Testis (tissue), 3 donors: ENCODE measurements around the gene OLR1. TPM values are rescaled to one million over a fixed set of nuclear protein-coding genes. Genes with fewer than 3 reads are reported as not detected.

Experiments used
- DNase-seq: peaks from one replicate; pipeline ENCODE4 v3.0.0-alpha.2; 2019
- H3K27ac ChIP-seq, 2 donors: fragments of 200-600 bp; sonication (generic); one replicate each; pipeline ENCODE4 v1.5.1; 2019
- H3K27me3 ChIP-seq: fragments of 200-600 bp; sonication (generic); one replicate; pipeline ENCODE4 v1.5.1; 2019
- H3K36me3 ChIP-seq: fragments of 200-600 bp; sonication (generic); one replicate; pipeline ENCODE4 v1.5.1; 2017; ENCODE audit warnings: low read depth; ENCODE audit errors: missing control alignments
- H3K4me1 ChIP-seq: fragments of 200-600 bp; sonication (generic); one replicate; pipeline ENCODE4 v1.5.1; 2019
- H3K4me3 ChIP-seq, 2 donors: fragments of 200-600 bp; sonication (generic); one replicate each; pipeline ENCODE4 v1.5.1; 2017 to 2019
- H3K9me3 ChIP-seq: fragments of 200-600 bp; sonication (generic); one replicate; pipeline ENCODE4 v1.5.1; 2017
- POLR2A ChIP-seq: fragments of 450-650 bp; IDR thresholded peaks from one replicate; pipeline ENCODE4 v1.6.1; 2017; ENCODE audit warnings: antibody characterized with exemption, mild to moderate bottlenecking, moderate library complexity
- WGBS, 2 donors: methylation state at CpG; one replicate each; pipeline ENCODE4 v1.1.5; 2018; 5-methylcytosine and 5-hydroxymethylcytosine counted together
- intact Hi-C: fragments of 100-400 bp; cut with DNase I; formaldehyde crosslinking; loops from one replicate; pipeline ENCODE4 v1.15.1; 2023; ENCODE audit warnings: low total_unique reads
- polyA plus RNA-seq: library from polyadenylated mRNA; stranded (reverse); fragments of 350-450 nt; fragmentation: Illumina TruSeq; extraction: RNeasy Lipid Tissue Mini Kit (QIAGEN cat#74804); gene quantifications from one replicate; pipeline ENCODE4 v1.2.3, GENCODE V29; 2014; ENCODE audit warnings: low read depth, low replicate concordance; ENCODE audit not compliant: insufficient read depth
- total RNA-seq, 2 donors: library from RNA; depleted of rRNA; stranded (reverse); fragments of >200 nt; gene quantifications; one replicate each; pipeline ENCODE4 v1.2.3, GENCODE V29; 2016
- TF ChIP-seq, protein P1 (sequence below), 3 experiments: fragments of 450-650 bp in 2 of 3; fragments of 200-600 bp in 1 of 3; sonication (generic) in 1 of 3; IDR thresholded peaks; one replicate each; pipeline ENCODE4 v1.5.1; 2016 to 2019; ENCODE audit warnings: antibody characterized with exemption in 3 of 3, mild to moderate bottlenecking in 2 of 3, moderate library complexity in 1 of 3

OLR1 gene
- total and polyA plus RNA-seq, 3 donors from 2014 or later: 0.87 to 5.9 (median 2.5) TPM

DNA sequence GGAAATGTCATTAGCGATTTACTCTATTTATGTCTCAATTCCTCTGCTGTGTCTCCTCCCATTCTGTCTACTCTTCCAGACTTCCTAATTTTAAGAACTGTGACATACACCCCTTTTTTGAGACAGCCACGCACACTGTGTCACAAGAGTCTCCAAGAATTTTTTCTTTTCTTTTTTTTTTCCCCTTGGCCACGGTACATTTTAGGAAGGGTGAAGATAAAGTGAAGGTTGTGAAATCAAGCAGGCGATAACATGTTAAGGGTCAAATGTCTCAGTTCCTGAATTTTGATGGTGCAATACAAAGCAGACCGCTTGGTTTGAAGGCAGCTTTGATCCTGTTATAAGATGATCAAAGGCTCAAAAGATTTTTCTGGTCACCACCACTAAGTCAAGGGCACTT is 4.3 kb downstream of the OLR1 start:
- TF ChIP-seq POLR2A: no peak
- TF ChIP-seq, protein P1, sequence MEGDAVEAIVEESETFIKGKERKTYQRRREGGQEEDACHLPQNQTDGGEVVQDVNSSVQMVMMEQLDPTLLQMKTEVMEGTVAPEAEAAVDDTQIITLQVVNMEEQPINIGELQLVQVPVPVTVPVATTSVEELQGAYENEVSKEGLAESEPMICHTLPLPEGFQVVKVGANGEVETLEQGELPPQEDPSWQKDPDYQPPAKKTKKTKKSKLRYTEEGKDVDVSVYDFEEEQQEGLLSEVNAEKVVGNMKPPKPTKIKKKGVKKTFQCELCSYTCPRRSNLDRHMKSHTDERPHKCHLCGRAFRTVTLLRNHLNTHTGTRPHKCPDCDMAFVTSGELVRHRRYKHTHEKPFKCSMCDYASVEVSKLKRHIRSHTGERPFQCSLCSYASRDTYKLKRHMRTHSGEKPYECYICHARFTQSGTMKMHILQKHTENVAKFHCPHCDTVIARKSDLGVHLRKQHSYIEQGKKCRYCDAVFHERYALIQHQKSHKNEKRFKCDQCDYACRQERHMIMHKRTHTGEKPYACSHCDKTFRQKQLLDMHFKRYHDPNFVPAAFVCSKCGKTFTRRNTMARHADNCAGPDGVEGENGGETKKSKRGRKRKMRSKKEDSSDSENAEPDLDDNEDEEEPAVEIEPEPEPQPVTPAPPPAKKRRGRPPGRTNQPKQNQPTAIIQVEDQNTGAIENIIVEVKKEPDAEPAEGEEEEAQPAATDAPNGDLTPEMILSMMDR (IDR thresholded peaks at IDR 0.05): no peak
- Histone ChIP-seq H3K9me3 (no peaks in the 10 kb centered on the region), H3K27me3 (no peaks in the 10 kb centered on the region), H3K4me1 (no peaks in the 10 kb centered on the region), H3K4me3 (no peak overlapping the region), H3K27ac (no peak overlapping the region), H3K36me3 (no peaks in the 10 kb centered on the region)
- WGBS, 2 donors: 62 to 63% methylated on average over 5 of the region's 5 CpGs
- intact Hi-C loops: no loop called here
- no peak for DNase-seq

DNA sequence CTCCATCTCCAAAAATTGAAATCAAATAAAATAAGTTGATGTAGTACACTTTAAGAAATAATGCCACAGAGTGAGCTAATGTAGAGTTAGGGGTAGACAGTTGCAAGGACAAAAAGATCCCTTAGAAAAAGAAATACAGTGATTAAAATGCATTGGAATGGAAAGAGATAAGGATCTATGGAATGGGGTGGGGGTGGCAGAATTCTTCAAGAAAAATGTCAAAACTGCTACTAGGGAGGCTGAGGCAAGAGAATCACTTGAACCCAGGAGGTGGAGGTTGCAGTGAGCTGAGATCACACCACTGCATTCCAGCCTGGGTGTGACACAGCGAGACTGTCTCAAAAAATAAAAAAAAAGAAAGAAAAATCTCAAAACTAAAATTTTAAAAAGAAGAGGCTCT is 6.5 kb downstream of the OLR1 start:
- intact Hi-C loops: no loop called here
- H3K27ac ChIP-seq: no peak overlapping the region
- H3K4me1 ChIP-seq: peaks cover 3% of the 10 kb centered on the region
- no peaks in the 10 kb centered on the region for H3K36me3 ChIP-seq
- 0 to 5% methylated on average over 1 of the region's 1 CpG for WGBS, 2 donors
- DNase-seq: no peak
- no peak for TF ChIP-seq POLR2A
- TF ChIP-seq, protein P1 (IDR thresholded peaks at IDR 0.05): no peak
- no peaks in the 10 kb centered on the region for H3K27me3 ChIP-seq
- H3K9me3 ChIP-seq: no peaks in the 10 kb centered on the region
- no peak overlapping the region for H3K4me3 ChIP-seq

DNA sequence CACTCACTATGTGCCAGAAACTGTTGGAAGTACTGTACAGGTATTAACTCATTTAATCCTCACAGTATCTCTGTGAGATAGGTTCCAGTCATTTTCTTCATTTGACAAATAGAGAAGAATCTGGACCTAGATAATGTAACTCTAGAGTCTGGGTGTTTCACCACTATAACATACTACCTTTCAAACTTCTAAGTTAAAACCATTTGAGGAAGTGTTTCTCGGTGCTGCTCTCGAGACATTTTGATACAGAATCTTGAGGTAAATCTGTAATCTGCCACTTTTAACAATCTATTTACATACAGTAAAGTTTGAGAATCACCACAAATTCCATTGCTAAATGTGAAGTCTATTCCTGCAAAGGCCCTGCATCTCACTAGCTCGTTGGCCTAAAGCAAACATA is 8.8 kb downstream of the OLR1 start:
- H3K9me3 ChIP-seq: no peaks in the 10 kb centered on the region
- no peak overlapping the region for H3K27ac ChIP-seq
- DNase-seq: no peak
- H3K4me1 ChIP-seq: peaks cover 4% of the 10 kb centered on the region
- no peak overlapping the region for H3K4me3 ChIP-seq
- no peaks in the 10 kb centered on the region for H3K36me3 ChIP-seq
- no peaks in the 10 kb centered on the region for H3K27me3 ChIP-seq
- no peak for TF ChIP-seq POLR2A
- TF ChIP-seq, protein P1 (IDR thresholded peaks at IDR 0.05): no peak
- intact Hi-C loops: no loop called here
- WGBS, 2 donors: 79 to 84% methylated on average over 3 of the region's 3 CpGs

DNA sequence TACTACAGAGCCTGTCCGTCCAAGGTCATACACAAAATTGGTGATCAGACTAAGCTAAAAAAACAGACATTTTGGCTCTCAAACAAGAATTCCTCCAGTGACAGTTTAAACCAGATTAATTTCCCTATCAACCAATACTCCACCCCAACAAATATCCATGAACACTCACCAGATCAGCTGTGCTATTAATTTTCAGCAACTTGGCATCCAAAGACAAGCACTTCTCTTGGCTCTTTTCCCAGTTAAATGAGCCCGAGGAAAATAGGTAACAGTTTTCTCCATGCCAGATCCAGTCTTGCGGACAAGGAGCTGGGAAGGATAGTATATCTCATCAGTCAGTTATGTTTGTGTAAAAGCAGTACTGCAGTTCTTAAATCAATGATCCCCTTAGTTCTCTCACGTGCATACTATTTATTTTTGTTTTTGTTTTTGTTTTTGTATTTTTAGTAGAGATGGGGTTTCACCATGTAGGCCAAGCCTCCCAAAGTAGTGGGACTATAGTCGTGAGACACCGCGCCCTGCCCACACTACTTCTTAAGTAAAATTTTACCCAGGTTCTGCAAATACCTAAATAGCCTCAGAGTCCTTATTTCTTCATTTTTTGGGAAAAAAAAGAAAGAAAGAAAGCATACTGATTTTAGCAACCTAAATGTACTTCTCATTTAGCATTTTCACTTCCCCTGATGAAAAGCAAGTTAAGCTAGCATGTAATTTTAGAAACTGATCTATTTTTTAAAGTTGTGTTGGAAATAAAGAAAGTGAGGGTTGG is 11.1 kb downstream of the OLR1 start:
- Histone ChIP-seq H3K27ac (no peak overlapping the region), H3K9me3 (no peaks in the 10 kb centered on the region), H3K4me3 (no peak overlapping the region), H3K36me3 (no peaks in the 10 kb centered on the region), H3K27me3 (no peaks in the 10 kb centered on the region), H3K4me1 (peaks cover 4% of the 10 kb centered on the region)
- WGBS, 2 donors: 66 to 71% methylated on average over 7 of the region's 7 CpGs
- no peak for DNase-seq
- TF ChIP-seq, protein P1 (IDR thresholded peaks at IDR 0.05): no peak
- TF ChIP-seq POLR2A: no peak
- intact Hi-C loops: no loop called here

DNA sequence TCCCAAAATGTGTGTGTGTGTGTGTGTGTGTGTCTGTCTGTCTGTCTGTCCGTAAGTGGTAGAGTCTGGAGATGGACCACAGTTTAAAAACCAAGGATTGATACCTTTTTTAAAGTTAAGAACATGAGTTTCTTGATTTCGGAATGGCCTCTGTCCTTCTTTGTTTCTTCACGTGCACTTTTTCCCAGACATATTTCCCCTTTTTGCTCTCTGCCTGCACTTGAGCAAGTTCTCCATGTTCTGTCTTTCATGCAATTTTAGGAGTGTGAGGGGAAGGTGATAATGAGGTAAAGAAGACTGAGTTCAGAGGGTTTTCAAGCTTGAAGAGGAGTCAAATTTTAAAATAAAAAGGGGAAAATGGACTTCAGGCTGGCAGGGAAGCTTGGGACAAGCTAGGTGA is 12.7 kb downstream of the OLR1 start:
- peaks cover 4% of the 10 kb centered on the region for H3K4me1 ChIP-seq
- intact Hi-C loops: no loop called here
- H3K27ac ChIP-seq: no peak overlapping the region
- WGBS, 2 donors: 50 to 74% methylated on average over 3 of the region's 3 CpGs
- no peak for DNase-seq
- no peak overlapping the region for H3K4me3 ChIP-seq
- H3K36me3 ChIP-seq: no peaks in the 10 kb centered on the region
- TF ChIP-seq, protein P1 (IDR thresholded peaks at IDR 0.05): no peak
- no peak for TF ChIP-seq POLR2A
- no peaks in the 10 kb centered on the region for H3K9me3 ChIP-seq
- H3K27me3 ChIP-seq: no peaks in the 10 kb centered on the region
